Measurements from ENCODE around the gene SNRPD2. TPM values are rescaled to one million over a fixed set of nuclear protein-coding genes. Genes with fewer than 3 reads are reported as not detected.

SNRPD2 gene
- polyA plus RNA-seq, 2 of the 4 experiments (the other 2 are of a cell fraction), result 811 to 1,002 TPM

DNA sequence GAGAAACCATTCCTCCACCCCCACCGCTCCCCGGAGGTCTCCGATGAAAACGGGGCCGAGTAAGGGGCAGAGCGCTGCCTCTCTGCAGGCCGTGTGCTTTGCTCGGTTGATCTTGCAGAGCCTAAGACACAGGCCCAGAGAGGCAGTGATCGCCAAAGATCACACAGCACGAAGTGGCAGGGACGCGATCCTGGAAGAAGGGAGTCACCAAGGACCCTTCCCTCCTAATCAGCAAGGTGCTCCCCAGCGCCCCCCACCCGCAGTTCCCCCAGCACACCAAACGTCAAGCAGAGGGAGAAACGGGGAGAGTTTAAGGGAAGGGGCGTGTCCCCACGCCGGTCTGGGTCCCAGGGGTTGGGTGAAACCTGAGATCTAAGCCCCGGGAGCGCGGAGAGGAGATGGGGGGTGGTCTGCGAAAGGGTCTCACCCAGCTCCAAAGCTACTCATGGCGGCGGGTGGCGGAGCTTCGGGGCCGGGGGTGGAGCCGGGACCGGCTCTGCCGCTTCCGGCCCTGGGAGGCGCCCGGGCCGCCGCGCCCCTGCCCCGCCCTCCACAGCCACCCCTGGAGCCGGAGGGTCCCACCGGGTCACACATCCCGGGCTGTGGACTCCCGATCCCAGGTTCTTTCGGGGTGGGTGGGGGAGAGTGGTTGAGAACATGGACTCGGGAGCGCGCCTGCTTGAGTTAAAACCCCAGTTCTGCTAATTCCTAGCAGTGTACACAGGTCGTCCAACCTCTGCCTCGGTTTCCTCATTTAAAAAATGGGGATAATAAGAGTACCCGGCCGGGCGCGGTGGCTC is 52.6 kb downstream of the SNRPD2 start, which contains the start of gene EML2 (continued):
- TF ChIP-seq, protein P1, sequence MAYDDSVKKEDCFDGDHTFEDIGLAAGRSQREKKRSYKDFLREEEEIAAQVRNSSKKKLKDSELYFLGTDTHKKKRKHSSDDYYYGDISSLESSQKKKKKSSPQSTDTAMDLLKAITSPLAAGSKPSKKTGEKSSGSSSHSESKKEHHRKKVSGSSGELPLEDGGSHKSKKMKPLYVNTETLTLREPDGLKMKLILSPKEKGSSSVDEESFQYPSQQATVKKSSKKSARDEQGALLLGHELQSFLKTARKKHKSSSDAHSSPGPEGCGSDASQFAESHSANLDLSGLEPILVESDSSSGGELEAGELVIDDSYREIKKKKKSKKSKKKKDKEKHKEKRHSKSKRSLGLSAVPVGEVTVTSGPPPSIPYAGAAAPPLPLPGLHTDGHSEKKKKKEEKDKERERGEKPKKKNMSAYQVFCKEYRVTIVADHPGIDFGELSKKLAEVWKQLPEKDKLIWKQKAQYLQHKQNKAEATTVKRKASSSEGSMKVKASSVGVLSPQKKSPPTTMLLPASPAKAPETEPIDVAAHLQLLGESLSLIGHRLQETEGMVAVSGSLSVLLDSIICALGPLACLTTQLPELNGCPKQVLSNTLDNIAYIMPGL (CRISPR knock-in tag; IDR thresholded peaks at IDR 0.05; ENCODE audit: borderline replicate concordance), result no peak

DNA sequence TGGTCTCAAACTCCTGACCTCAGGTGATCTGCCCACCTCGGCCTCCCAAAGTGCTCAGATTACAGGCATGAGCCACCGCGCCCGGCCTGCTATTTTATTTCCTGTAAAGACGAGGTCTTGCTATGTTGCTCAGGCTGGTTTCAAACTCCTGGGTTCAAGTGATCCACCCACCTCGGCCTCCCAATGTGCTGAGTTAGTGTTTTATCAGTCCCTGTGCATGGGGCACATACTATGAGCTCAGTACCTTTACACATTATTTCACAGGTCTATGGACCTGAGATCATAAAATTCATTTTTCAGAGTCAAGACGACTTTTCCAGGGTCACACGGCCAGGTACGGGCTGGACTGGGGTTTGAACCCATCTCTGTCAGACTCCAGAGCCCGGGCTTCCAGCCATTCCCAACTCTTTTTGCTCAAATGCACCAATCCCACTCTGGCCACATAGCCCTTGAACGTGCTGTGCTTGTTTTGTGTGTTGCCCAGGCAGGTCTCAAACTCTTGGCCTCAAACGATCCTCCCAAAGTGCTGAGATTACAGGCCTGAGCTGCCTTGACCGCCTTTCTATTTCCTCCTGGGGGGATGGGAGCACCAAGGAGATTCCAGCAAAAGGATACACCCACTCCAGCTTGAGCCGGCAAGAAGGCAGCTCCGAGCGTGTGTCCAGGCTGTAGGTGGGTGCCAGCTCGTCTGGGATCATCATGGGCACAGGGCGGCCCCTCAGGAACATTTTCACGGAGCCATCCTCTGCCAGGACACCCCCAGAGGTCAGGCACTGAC is 53.7 kb downstream of the SNRPD2 start:
- TF ChIP-seq, protein P2, sequence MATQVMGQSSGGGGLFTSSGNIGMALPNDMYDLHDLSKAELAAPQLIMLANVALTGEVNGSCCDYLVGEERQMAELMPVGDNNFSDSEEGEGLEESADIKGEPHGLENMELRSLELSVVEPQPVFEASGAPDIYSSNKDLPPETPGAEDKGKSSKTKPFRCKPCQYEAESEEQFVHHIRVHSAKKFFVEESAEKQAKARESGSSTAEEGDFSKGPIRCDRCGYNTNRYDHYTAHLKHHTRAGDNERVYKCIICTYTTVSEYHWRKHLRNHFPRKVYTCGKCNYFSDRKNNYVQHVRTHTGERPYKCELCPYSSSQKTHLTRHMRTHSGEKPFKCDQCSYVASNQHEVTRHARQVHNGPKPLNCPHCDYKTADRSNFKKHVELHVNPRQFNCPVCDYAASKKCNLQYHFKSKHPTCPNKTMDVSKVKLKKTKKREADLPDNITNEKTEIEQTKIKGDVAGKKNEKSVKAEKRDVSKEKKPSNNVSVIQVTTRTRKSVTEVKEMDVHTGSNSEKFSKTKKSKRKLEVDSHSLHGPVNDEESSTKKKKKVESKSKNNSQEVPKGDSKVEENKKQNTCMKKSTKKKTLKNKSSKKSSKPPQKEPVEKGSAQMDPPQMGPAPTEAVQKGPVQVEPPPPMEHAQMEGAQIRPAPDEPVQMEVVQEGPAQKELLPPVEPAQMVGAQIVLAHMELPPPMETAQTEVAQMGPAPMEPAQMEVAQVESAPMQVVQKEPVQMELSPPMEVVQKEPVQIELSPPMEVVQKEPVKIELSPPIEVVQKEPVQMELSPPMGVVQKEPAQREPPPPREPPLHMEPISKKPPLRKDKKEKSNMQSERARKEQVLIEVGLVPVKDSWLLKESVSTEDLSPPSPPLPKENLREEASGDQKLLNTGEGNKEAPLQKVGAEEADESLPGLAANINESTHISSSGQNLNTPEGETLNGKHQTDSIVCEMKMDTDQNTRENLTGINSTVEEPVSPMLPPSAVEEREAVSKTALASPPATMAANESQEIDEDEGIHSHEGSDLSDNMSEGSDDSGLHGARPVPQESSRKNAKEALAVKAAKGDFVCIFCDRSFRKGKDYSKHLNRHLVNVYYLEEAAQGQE (IDR thresholded peaks at IDR 0.05), result no peak
- TF ChIP-seq PHF8 (IDR thresholded peaks at IDR 0.05; ENCODE audit: borderline replicate concordance, low read depth) (no peak), RCOR1 (IDR thresholded peaks at IDR 0.05; ENCODE audit: low read depth, low read length) (no peak), RARB (CRISPR knock-in tag; IDR thresholded peaks at IDR 0.05) (no peak), MAFK (IDR thresholded peaks at IDR 0.05; ENCODE audit: partially characterized antibody) (peak; percentile 65), NFE2L2 (conservative IDR thresholded peaks at IDR 0.05; ENCODE audit: low read length) (no peak), EHF (CRISPR knock-in tag; IDR thresholded peaks at IDR 0.05) (no peak)
- TF ChIP-seq, protein P3, sequence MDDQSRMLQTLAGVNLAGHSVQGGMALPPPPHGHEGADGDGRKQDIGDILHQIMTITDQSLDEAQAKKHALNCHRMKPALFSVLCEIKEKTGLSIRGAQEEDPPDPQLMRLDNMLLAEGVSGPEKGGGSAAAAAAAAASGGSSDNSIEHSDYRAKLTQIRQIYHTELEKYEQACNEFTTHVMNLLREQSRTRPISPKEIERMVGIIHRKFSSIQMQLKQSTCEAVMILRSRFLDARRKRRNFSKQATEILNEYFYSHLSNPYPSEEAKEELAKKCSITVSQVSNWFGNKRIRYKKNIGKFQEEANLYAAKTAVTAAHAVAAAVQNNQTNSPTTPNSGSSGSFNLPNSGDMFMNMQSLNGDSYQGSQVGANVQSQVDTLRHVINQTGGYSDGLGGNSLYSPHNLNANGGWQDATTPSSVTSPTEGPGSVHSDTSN (IDR thresholded peaks at IDR 0.05), result no peak
- Histone ChIP-seq H3K4me3 (peak overlapping the region; percentile 70), H3K4me1 (peaks cover 30% of the 10 kb centered on the region), H3K9me3 (no peaks in the 10 kb centered on the region), H3K27ac (peak overlapping the region; percentile 83 to 89), H3K4me2 (peak overlapping the region; percentile 89)
- CTCF ChIA-PET, result interaction anchor here (0.7 to 15.1 kb wide), 16 partner anchors 15 to 206 kb away, joined by 3 to 437 read pairs (median 4); partner anchors contain the start of genes GPR4, OPA3 and RTN2
- POLR2A ChIA-PET, result interaction anchor here (1.5 kb wide), 1 partner anchor 22 kb away, joined by 4 read pairs; no protein-coding TSS in a partner anchor
- no peak for FAIRE-seq
- DNase-seq (ENCODE audit: low read depth in 1 of 2, low spot score in 1 of 2), result peak in 1 of 2 experiments; percentile 62
- 72% methylated on average over 19 of the region's 19 CpGs for WGBS (ENCODE audit: missing lambda C conversion rate)
- ATAC-seq, result no peak

Small RNAs within 50 kb of the gene (small RNA-seq; reads per million reads assigned to genes)
- gene MIR642A, result 0 to 2.8 (median 0) reads per million in 6 experiments
- 0 reads per million in 6 experiments for gene RN7SL836P

Other genes starting within 250 kb of the SNRPD2 start
- 27.9 and 48.8 TPM in 2 replicates for gene FOSB, start 224.0 kb downstream of the SNRPD2 start, polyA plus RNA-seq (2011; rRNA removed)
- 0.57 to 0.65 TPM (median 0.58 TPM) in 3 replicates for gene FOSB, start 224.0 kb downstream of the SNRPD2 start, polyA plus RNA-seq (2017; fragmentation: RNase III; extraction: RNeasy Plus Mini Kit Qiagen cat#74134 plus additional on column Dnase treatment)
- gene RTN2, start 194.9 kb downstream of the SNRPD2 start, polyA plus RNA-seq (2011; rRNA removed), result 4.7 and 5.3 TPM in 2 replicates
- gene RTN2, start 194.9 kb downstream of the SNRPD2 start, polyA plus RNA-seq (2017; fragmentation: RNase III; extraction: RNeasy Plus Mini Kit Qiagen cat#74134 plus additional on column Dnase treatment), result 6.3 to 9.0 TPM (median 8.1 TPM) in 3 replicates
- 9.2 and 9.8 TPM in 2 replicates for gene PPM1N, start 193.5 kb downstream of the SNRPD2 start, polyA plus RNA-seq (2011; rRNA removed)
- gene PPM1N, start 193.5 kb downstream of the SNRPD2 start, polyA plus RNA-seq (2017; fragmentation: RNase III; extraction: RNeasy Plus Mini Kit Qiagen cat#74134 plus additional on column Dnase treatment), result 6.6 to 11.2 TPM (median 10.5 TPM) in 3 replicates
- 59.1 and 64.5 TPM in 2 replicates for gene VASP, start 184.5 kb downstream of the SNRPD2 start, polyA plus RNA-seq (2011; rRNA removed)
- gene VASP, start 184.5 kb downstream of the SNRPD2 start, polyA plus RNA-seq (2017; fragmentation: RNase III; extraction: RNeasy Plus Mini Kit Qiagen cat#74134 plus additional on column Dnase treatment), result 83.8 to 94.6 TPM (median 94.3 TPM) in 3 replicates
- 21.8 and 29.1 TPM in 2 replicates for gene OPA3, start 107.2 kb downstream of the SNRPD2 start, polyA plus RNA-seq (2011; rRNA removed)
- gene OPA3, start 107.2 kb downstream of the SNRPD2 start, polyA plus RNA-seq (2017; fragmentation: RNase III; extraction: RNeasy Plus Mini Kit Qiagen cat#74134 plus additional on column Dnase treatment), result 13.8 to 15.9 TPM (median 15.6 TPM) in 3 replicates
- gene GPR4, start 89.7 kb downstream of the SNRPD2 start, polyA plus RNA-seq (2011; rRNA removed), result 0.10 TPM in 1 of 2 replicates, not detected in the other
- gene GPR4, start 89.7 kb downstream of the SNRPD2 start, polyA plus RNA-seq (2017; fragmentation: RNase III; extraction: RNeasy Plus Mini Kit Qiagen cat#74134 plus additional on column Dnase treatment), result 0.03 to 0.12 TPM (median 0.04 TPM) in 3 replicates
- gene EML2, start 52.6 kb downstream of the SNRPD2 start, polyA plus RNA-seq (2011; rRNA removed), result 19.9 and 22.7 TPM in 2 replicates
- 25.9 to 30.6 TPM (median 29.0 TPM) in 3 replicates for gene EML2, start 52.6 kb downstream of the SNRPD2 start, polyA plus RNA-seq (2017; fragmentation: RNase III; extraction: RNeasy Plus Mini Kit Qiagen cat#74134 plus additional on column Dnase treatment)
- gene GIPR, start 23.7 kb downstream of the SNRPD2 start, polyA plus RNA-seq (2011; rRNA removed), result 0.83 and 1.2 TPM in 2 replicates
- 0.96 to 1.6 TPM (median 1.4 TPM) in 3 replicates for gene GIPR, start 23.7 kb downstream of the SNRPD2 start, polyA plus RNA-seq (2017; fragmentation: RNase III; extraction: RNeasy Plus Mini Kit Qiagen cat#74134 plus additional on column Dnase treatment)
- gene QPCTL, start 713 bp upstream of the SNRPD2 start, polyA plus RNA-seq (2011; rRNA removed), result 9.4 and 10.3 TPM in 2 replicates
- gene QPCTL, start 713 bp upstream of the SNRPD2 start, polyA plus RNA-seq (2017; fragmentation: RNase III; extraction: RNeasy Plus Mini Kit Qiagen cat#74134 plus additional on column Dnase treatment), result 6.7 to 10.4 TPM (median 8.4 TPM) in 3 replicates
- 4.9 and 6.9 TPM in 2 replicates for gene FBXO46, start 38.9 kb upstream of the SNRPD2 start, polyA plus RNA-seq (2011; rRNA removed)
- 10.9 to 12.7 TPM (median 11.5 TPM) in 3 replicates for gene FBXO46, start 38.9 kb upstream of the SNRPD2 start, polyA plus RNA-seq (2017; fragmentation: RNase III; extraction: RNeasy Plus Mini Kit Qiagen cat#74134 plus additional on column Dnase treatment)
- 0.05 TPM in 1 of 2 replicates, not detected in the other for gene MEIOSIN, start 41.5 kb upstream of the SNRPD2 start, polyA plus RNA-seq (2011; rRNA removed)
- 0.04 TPM in 1 of 3 replicates, not detected in the others for gene MEIOSIN, start 41.5 kb upstream of the SNRPD2 start, polyA plus RNA-seq (2017; fragmentation: RNase III; extraction: RNeasy Plus Mini Kit Qiagen cat#74134 plus additional on column Dnase treatment)
- gene SIX5, start 77.3 kb upstream of the SNRPD2 start, polyA plus RNA-seq (2011; rRNA removed), result 8.9 and 10.0 TPM in 2 replicates
- 19.6 to 24.7 TPM (median 24.7 TPM) in 3 replicates for gene SIX5, start 77.3 kb upstream of the SNRPD2 start, polyA plus RNA-seq (2017; fragmentation: RNase III; extraction: RNeasy Plus Mini Kit Qiagen cat#74134 plus additional on column Dnase treatment)
- gene DMPK, start 90.5 kb upstream of the SNRPD2 start, polyA plus RNA-seq (2011; rRNA removed), result 12.5 and 21.6 TPM in 2 replicates
- 46.3 to 57.5 TPM (median 56.6 TPM) in 3 replicates for gene DMPK, start 90.5 kb upstream of the SNRPD2 start, polyA plus RNA-seq (2017; fragmentation: RNase III; extraction: RNeasy Plus Mini Kit Qiagen cat#74134 plus additional on column Dnase treatment)
- gene DMWD, start 100.9 kb upstream of the SNRPD2 start, polyA plus RNA-seq (2011; rRNA removed), result 17.1 and 17.5 TPM in 2 replicates
- gene DMWD, start 100.9 kb upstream of the SNRPD2 start, polyA plus RNA-seq (2017; fragmentation: RNase III; extraction: RNeasy Plus Mini Kit Qiagen cat#74134 plus additional on column Dnase treatment), result 29.9 to 31.3 TPM (median 29.9 TPM) in 3 replicates
- 0.04 TPM in 1 of 2 replicates, not detected in the other for gene RSPH6A, start 123.4 kb upstream of the SNRPD2 start, polyA plus RNA-seq (2011; rRNA removed)
- 0.04 TPM in 1 of 3 replicates, not detected in the others for gene RSPH6A, start 123.4 kb upstream of the SNRPD2 start, polyA plus RNA-seq (2017; fragmentation: RNase III; extraction: RNeasy Plus Mini Kit Qiagen cat#74134 plus additional on column Dnase treatment)
- 92.6 and 105 TPM in 2 replicates for gene SYMPK, start 171.2 kb upstream of the SNRPD2 start, polyA plus RNA-seq (2011; rRNA removed)
- gene SYMPK, start 171.2 kb upstream of the SNRPD2 start, polyA plus RNA-seq (2017; fragmentation: RNase III; extraction: RNeasy Plus Mini Kit Qiagen cat#74134 plus additional on column Dnase treatment), result 57.8 to 61.9 TPM (median 58.1 TPM) in 3 replicates
- 5.3 and 6.5 TPM in 2 replicates for gene FOXA3, start 172.4 kb upstream of the SNRPD2 start, polyA plus RNA-seq (2011; rRNA removed)
- 1.2 to 1.6 TPM (median 1.3 TPM) in 3 replicates for gene FOXA3, start 172.4 kb upstream of the SNRPD2 start, polyA plus RNA-seq (2017; fragmentation: RNase III; extraction: RNeasy Plus Mini Kit Qiagen cat#74134 plus additional on column Dnase treatment)
- gene IRF2BP1, start 194.2 kb upstream of the SNRPD2 start, polyA plus RNA-seq (2011; rRNA removed), result 9.5 and 10.9 TPM in 2 replicates
- gene IRF2BP1, start 194.2 kb upstream of the SNRPD2 start, polyA plus RNA-seq (2017; fragmentation: RNase III; extraction: RNeasy Plus Mini Kit Qiagen cat#74134 plus additional on column Dnase treatment), result 20.1 to 23.1 TPM (median 21.3 TPM) in 3 replicates
- 2.1 and 3.4 TPM in 2 replicates for gene MYPOP, start 210.7 kb upstream of the SNRPD2 start, polyA plus RNA-seq (2011; rRNA removed)
- 7.9 to 10.6 TPM (median 10.5 TPM) in 3 replicates for gene MYPOP, start 210.7 kb upstream of the SNRPD2 start, polyA plus RNA-seq (2017; fragmentation: RNase III; extraction: RNeasy Plus Mini Kit Qiagen cat#74134 plus additional on column Dnase treatment)
- not detected in 2 replicates for gene NANOS2, start 222.8 kb upstream of the SNRPD2 start, polyA plus RNA-seq (2011; rRNA removed)
- not detected in 3 replicates for gene NANOS2, start 222.8 kb upstream of the SNRPD2 start, polyA plus RNA-seq (2017; fragmentation: RNase III; extraction: RNeasy Plus Mini Kit Qiagen cat#74134 plus additional on column Dnase treatment)

All from A549 (cell line).